ENCODE data around the gene HOXC12.

The HOXC12 gene

DNA sequence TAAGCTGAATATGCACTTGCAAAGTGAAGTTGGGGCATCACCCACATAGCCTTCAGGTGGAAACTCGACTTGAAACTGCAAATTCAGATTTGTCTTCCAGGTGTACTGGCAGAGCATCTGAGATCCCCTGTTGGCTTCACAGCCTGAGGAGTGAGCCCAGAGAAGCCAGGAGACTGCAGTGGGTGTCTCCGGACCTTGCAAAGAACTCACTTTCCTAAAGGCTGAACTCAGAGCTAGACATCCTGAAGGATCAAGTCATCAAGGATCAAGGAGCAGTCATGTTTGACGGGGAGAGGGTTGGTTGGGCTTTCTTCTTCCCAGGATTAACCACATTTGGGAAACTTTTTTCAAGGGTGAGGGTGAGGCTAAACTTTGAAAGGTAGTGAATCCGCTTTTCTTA is 25.2 kb upstream of the HOXC12 start:
- no peak for DNase-seq (ENCODE audit: extremely low read depth, low read depth)
- no peak for TF ChIP-seq CTCF (IDR thresholded peaks at IDR 0.05; ENCODE audit: low read depth, low read length)

DNA sequence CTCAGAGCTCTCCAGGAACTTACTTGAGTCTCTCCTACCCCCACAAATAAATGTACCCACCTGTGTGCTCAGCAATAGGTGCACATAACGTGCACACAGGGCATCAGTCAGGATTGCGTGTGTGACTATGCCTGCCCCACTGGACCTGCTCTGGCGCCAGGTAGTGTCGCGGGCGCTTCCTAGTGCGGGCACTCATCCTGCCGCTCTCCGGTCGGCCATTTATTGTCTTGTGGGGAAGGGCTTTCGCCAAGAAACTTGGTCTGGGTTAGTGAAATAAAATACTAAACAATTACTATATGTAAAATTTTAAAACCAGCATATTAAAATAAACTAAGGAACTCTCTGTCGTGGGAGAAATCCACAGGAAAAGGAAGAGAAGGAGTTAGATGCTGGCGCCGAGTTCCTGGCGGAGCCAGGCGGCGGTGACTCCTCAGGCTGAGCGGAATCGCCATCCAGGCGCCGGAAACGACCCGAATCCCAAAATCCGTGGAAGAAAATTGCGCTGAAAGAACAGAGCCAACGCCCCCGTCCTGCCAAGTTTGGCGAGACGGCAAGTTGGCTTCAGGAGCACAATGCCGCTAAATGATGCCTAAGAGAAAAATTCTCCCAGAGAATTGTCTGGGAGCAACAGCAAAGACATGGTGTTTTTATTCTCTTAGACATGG is 24.0 kb upstream of the HOXC12 start:
- TF ChIP-seq CTCF (IDR thresholded peaks at IDR 0.05; ENCODE audit: low read depth, low read length) = no peak

DNA sequence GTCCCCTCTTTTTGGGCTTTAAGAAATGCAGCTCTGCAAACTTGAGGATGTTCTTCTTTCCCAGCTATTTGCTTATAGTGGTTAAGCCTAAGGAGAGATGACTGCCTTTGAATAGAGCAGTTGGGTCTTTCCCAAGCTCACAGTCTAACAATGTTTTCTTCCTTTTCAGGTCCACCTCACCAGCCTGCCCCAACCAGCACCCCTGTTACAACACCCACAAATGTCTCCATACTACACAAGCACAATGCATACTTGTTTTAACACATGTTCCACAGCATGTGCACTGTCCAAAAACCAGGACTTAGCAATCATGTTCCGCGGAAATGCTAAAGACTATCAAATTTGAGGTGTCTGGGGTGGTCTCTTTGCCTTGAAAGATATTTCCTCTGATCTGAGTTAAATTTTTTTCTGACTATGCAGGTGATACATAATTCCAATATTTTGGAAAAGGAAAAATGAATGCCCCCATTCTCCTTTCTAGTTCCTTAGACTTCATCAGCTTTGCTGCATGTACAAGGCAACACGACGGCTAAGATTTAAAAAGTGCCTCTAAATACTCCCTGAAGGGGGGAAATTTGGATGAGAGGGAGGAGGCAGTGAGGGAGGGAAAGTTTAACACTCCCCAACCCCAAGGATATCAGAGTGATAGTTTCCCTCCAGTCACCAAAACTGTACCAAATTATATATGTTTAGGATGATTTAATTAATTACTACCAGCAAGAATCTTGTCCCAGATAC is 22.7 kb upstream of the HOXC12 start:
- no peak for TF ChIP-seq CTCF (IDR thresholded peaks at IDR 0.05; ENCODE audit: low read depth, low read length)
- no peak for DNase-seq (ENCODE audit: extremely low read depth, low read depth)

More for the DNA sequence above, 24.0 kb upstream of the HOXC12 start:
- DNase-seq (ENCODE audit: extremely low read depth, low read depth) = no peak

DNA sequence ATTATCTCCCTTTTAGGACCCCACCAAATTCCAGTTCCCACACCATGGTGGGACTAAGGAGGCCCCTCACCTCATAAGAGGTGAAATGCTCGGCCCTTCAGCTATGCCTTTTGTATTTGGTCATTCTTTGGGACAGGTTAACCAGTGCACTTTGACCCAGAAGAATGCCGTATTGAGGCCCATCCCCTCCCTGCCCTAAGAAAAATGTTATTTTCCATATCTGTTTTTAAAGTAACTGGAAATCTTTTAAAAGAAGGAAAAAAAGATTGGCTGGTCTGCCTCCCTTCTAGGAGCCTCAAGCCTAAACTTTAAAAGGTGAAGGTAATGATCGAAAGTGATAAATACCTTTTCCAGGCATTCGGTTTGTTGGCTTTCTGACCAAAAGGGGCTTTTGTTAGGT is 21.8 kb upstream of the HOXC12 start:
- no peak for TF ChIP-seq CTCF (IDR thresholded peaks at IDR 0.05; ENCODE audit: low read depth, low read length)
- no peak for DNase-seq (ENCODE audit: extremely low read depth, low read depth)

- TF ChIP-seq CTCF (IDR thresholded peaks at IDR 0.05; ENCODE audit: low read depth, low read length) = no peak
- DNase-seq (ENCODE audit: extremely low read depth, low read depth) = no peak
These were observed 19.0 kb upstream of the HOXC12 start for GRCh38 chr12:53935383-53936341.

GRCh38 chr12:53937099-53937498 is 17.6 kb upstream of the HOXC12 start:
- no peak for DNase-seq (ENCODE audit: extremely low read depth, low read depth)
- no peak for TF ChIP-seq CTCF (IDR thresholded peaks at IDR 0.05; ENCODE audit: low read depth, low read length)
